GM19467 (cell line): ENCODE measurements around the gene SLC29A1.

ENCODE experiments used
- ATAC-seq: cut with Tn5 transposase; IDR thresholded peaks from one replicate; pipeline ENCODE4 v1.9.1; 2021; ENCODE audit warnings: mild to moderate bottlenecking, moderate library complexity; ENCODE audit not compliant: unreplicated experiment

The SLC29A1 gene

DNA sequence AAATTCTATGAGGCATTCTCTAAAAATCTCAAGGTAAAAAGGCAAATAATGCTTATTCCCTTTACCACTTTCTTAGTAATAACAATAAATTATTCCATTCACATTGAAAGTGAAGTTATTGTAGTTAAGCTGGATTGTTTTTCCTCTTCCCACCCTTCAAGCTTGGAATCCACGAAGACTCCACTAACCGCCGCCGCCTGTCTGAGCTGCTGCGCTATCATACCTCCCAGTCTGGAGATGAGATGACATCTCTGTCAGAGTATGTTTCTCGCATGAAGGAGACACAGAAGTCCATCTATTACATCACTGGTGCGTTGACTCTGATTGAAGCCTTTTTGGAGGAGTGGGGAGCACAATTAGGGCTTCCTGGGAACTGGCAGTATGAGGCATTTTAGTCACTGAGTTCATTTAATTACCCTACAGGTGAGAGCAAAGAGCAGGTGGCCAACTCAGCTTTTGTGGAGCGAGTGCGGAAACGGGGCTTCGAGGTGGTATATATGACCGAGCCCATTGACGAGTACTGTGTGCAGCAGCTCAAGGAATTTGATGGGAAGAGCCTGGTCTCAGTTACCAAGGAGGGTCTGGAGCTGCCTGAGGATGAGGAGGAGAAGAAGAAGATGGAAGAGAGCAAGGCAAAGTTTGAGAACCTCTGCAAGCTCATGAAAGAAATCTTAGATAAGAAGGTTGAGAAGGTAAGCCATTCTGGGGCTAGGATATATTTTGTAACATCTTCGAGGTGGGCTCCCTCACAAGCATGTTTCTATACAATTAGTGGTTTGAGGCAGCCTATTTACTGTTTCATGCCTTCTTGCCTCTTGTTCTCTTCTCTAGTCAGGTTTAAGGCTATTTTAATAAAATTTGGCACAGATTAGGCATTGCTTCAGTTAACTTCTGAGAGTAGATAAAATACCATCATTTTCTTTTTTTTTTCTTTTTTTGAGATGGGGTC, 28.5 kb downstream of the SLC29A1 start:
- no peak for ATAC-seq

DNA sequence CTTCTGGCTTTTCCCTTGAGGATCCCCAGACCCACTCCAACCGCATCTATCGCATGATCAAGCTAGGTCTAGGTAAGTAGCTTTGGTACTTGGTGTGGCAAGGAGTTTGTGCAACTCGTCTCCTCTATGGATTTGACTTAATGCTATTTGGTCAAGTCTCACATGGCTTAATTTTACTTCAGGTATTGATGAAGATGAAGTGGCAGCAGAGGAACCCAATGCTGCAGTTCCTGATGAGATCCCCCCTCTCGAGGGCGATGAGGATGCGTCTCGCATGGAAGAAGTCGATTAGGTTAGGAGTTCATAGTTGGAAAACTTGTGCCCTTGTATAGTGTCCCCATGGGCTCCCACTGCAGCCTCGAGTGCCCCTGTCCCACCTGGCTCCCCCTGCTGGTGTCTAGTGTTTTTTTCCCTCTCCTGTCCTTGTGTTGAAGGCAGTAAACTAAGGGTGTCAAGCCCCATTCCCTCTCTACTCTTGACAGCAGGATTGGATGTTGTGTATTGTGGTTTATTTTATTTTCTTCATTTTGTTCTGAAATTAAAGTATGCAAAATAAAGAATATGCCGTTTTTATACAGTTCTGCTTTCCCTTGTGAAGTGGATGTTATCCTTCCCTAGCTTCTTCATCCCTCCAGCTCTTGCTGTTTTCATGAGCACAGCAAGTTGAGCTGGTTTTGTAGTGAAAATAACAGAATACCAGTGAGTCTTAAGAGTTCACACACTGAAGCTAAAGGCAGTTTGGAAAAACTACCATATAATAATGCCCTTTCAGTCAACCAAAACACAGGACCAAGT, 30.1 kb downstream of the SLC29A1 start:
- ATAC-seq = no peak

DNA sequence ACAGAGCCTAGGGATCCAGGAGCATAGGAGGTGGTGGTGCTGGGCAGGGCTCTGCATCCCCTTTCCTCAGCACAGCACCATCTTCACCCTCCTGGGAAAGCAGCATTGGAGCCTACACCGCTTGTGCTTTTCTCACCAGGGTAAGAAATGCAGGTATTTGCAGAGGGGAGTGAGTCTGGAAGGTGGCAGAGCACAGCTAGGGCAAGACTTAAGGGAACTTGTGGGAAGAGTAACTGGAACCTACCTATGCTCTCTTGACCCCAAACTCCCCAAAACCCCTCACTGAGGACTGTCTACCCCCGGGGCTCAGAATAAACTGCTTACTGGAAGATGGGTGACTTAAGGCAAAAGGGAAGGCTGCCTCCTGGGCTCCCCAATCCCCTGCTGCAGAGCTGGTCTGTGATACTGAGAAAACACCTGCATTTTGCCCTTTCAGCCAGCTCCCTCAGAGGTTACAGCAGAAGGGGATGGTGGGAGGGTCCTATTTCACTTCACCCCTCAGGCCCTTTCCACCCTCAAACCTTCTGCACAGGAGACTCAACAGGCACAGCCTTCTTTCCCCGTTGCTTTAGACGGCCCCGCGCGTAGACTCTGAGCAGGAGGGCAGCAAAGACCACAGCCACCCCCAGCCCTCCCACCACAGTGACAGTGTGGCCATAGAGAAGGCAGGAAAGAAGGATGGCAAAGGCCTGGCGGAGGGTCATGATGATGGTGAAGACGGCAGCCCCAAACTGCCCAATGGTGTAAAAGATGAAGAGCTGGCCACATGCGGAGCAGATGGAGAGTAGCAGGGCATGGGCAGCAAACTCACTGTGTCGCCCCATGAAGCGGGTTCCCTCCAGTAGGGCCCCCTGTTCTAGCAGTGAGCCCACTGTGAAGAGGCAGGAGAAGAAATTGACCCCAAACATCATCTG, 31.1 kb downstream of the SLC29A1 start:
- ATAC-seq = no peak

DNA sequence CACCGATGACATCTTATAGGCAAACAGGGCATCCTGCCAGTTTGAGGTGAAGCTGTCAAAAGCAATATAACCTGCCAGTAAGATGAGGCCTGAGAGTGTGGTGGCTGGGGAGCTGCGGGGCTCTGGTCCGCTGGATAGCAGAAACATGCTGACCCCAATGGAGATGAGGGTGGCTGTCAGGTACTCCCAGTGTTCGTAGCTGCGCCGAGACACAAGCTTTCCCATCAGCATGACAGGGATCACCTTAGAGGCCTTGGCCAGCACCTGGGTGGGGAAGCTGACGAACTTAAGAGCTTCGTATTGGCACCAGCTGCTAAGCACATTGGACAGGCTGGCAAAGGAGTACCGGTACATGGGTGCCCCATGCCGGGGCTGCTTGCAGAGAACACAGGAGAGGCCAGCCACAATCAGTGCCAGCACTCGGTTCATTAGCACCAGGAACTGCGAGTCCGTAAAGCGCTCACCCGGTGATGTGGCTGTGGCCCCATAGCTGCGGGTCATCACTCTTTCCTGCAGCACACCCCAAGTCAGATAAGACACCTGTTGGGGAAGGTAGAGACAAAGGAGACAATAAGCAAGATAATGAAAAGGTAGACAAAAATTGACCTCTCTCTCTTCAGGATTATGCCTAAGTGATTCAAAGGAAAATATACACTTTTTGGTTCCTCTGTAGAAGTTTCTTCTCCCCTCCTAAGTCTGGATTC, 31.9 kb downstream of the SLC29A1 start:
- ATAC-seq = no peak

DNA sequence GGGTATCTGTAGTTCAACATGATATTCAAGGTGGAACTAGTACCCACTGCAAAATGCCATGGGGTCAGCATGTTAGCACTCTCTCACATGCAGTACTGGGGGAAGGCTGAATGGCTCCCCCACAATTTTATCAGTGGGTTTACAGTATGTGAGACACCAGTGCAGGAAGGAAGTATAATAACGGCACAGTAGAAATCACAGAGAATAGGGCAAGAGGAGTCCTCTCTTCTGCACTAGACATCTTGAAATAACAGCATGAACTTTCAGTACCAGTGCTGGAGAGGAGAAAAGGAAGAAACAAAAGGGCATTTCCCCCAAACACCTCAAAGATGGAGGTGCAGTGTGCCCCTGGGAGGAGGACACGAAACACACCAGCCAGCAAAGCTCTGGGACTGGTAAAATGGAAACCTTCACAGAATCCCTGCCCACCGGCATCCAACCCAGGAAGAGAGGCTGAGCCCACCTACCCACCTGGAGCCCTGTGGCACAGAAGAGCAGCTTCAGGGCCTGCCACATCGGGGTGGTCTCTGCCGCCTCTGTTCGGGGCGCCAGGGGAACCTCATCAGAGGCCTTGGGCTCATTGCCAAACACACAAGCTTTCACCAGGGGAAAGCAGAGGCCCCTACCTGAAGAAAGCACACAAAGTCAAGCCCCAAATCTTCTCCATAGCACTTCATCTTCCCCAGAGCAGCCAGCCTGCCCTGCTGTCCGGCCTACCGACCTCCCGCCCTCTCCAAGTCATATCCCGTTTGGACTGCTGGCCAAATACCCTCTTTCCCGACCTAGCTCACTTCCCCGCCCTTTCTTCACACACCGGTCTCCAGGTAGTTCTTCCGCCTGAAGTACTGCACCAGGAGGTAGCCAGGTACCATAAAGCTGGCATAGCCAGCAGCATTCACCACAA, 32.7 kb downstream of the SLC29A1 start:
- ATAC-seq = no peak

DNA sequence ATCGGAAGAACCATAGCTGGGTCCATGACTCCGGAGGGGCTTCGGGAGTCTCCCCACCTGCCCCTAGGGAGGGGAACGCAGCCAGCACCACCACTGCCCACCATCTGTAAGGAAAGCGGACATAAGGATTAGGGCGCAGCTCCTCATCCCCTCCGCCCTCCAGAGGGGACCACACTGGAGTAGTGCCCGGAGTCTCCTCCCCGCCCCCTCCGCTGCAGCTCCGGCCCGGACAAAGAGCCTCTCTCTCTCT, 33.3 kb downstream of the SLC29A1 start:
- ATAC-seq = no peak

DNA sequence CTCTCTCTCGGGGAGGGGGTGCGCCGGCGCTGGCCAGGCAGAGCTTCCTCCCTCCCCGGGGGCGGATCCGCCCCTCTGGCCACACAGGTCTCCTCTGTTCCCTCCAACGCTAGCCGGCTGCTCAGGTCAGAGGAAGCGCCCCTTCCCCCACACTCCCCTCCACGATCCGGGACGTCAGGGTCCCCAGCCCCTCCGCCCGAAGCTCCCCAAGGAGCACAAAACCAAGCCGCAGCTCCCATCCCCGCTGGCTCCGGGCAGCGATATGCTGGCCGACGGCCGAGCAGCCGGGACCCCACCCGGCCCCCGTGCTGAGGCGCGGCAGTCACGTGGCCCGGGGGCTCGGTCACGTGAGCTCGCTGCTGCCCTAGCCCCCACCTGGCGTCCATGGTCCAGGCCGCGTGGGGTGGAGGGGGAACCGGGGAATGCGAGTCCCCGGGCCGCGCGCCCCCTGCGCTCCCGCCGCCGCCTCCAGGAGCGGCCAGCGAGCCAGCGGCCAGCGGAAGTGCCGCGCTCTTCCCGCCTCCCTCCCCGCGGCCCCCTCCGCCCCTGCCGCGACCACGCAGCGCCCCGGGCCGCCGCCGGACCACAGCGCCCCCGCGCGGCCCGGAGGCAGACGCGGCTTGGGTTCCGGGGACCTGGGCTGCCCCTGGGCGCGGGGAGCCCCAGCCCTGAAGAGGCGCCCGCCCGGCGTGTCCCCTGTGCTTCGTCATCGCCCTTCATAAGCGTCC, 33.8 kb downstream of the SLC29A1 start, which contains the start of gene SLC35B2:
TSS of gene SLC35B2 (minus strand) at position 504 of the 728 bp plus-strand sequence. CDS start at position 386, 118 bp downstream.
- peak; percentile 44 for ATAC-seq

DNA sequence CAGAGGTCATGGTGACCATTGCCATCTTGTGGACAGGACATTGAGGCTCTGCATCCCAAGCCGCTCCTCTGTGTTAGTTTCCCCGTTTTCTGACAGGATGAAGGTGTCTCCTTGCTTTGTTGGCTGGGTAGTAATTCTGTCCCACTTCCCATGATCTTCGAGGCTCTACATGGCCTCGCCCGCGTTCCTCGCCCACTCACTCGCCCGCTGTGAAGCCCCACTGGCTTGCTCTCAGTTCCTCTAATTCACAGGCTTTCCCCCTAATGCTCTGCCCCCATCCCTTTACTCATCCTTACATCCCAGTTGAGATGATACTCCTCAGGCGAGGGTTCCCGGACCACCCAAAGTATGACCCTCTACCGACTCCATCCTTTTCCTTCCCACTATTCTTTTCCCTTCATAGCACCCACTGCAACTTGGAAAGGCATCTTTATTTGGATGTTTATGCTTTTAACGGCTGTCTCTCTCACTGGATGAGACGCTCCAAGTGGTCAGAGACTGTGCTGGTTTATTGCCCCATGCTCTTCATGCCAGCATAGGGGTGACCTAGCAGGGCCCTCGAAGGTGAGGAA, 34.4 kb downstream of the SLC29A1 start:
- ATAC-seq = peak; percentile 7

DNA sequence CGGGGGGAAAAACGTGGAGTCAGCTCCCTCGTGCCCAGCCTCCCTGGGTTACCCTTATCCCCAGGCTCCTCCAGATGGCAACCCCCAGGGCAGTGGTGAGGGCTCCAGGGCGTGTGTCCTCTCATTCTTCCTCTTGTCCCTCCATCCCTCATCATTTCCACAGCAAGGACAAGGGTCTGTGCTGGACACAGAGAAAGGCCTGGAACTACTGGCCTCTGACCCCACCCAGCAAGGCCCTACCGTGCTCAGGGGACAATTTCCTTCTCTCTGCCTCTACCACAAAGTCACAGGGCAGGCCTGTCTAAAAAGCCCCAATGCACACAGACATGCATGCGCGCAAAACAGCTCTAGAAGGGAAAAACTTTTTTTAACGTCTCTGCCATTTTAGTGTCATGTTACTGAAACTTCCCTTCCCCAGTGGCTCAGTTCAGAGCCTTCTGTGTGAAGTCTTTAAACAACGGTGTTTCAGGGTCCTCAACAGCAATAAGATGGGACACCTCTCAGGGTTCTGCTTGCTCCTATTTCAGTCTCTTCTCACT, 35.0 kb downstream of the SLC29A1 start:
- ATAC-seq = no peak

DNA sequence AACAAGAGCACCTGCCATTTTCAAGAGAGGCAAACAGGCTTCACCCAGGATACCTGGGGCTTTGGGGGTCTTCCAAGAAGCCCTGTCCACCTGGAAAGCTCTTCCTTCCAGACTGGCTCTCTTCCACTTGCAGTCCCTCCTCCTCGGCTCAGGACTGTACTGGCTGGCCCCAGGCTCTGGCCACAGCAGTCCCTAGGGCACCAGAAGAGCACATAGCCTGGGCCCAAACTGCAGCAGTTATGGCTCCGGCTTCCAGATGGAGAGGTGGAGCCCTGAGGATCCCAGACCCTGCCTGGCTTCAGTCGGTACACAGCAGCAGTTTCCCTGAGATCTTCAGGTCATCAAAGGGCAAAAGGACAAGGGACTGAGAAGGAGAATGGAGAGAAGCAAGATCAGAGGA, 35.5 kb downstream of the SLC29A1 start:
- ATAC-seq = no peak

DNA sequence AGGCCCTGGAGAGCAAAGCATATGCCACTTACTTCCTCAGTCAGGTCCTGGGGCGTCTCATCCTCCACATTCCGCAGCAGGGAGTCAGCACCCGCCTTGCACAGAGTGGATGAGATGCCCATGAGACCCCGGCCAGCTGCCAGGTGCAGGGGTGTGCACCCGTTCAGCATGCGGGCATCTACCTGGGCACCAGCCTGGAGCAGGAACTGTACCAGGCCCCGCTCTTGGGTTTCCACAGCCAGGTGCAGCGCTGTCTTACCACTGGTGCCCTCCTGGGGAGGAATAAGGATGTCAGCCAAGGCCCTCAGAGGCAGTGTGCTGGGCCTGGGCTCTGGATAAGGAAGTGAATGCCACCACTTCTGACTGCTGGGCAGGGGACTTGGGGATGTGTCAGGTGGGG, 36.6 kb downstream of the SLC29A1 start:
- no peak for ATAC-seq

DNA sequence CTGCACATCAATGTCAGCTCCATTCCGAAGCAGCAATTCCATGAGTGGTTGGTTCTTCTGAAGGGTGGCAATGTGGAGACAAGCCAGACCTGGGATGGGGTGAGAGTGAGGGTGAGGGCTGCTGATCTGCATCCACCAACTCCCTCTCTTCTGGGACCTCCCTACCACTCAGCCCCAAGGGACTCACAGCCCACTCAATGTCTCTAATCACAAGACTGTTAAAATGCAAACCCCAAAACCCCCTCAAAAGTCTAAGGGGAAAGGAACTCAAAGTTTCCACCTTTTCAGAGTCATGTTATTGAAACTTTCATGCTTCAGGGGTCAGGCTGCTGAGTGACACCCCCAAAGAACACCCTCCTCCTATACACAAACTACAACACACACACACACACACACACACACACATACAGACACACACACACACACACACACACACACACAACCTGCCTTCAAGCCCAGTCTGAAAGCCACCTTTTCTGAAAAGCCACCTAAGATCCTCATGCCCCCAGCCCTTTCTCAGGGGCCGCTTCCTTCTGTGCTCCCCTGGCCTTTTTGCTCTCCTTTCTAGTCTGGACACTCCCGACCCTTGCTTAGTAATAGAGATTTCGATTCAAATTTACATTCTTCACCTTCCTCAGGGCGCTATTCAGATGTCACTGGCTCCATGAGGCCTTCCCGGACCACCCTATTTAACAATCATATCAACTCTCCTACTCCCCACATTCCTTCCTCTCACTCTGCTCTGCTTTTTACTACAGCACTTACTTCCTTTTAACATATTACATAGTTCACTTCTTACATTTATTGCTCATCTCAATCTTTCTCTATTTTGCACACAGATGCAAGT, 37.3 kb downstream of the SLC29A1 start:
- no peak for ATAC-seq

DNA sequence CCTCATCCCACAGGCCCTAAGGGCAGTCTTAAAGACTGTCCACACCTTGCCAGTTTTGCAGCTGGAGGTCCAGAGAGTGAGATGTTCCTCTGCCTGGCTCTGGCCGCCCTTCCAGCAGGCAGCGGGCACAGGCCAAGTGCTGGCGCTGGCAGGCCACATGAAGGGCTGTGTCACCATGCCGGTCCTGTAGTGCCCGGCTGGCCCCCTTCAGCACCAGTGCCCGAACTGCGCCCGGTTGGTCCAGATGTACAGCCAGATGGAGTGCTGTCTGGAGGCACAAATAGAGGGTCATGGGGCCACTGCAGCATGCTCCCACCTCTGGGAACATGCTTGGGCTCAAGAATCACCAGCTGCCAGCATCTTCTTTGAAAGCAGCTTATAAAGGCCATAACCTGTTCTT, 38.2 kb downstream of the SLC29A1 start:
- no peak for ATAC-seq

DNA sequence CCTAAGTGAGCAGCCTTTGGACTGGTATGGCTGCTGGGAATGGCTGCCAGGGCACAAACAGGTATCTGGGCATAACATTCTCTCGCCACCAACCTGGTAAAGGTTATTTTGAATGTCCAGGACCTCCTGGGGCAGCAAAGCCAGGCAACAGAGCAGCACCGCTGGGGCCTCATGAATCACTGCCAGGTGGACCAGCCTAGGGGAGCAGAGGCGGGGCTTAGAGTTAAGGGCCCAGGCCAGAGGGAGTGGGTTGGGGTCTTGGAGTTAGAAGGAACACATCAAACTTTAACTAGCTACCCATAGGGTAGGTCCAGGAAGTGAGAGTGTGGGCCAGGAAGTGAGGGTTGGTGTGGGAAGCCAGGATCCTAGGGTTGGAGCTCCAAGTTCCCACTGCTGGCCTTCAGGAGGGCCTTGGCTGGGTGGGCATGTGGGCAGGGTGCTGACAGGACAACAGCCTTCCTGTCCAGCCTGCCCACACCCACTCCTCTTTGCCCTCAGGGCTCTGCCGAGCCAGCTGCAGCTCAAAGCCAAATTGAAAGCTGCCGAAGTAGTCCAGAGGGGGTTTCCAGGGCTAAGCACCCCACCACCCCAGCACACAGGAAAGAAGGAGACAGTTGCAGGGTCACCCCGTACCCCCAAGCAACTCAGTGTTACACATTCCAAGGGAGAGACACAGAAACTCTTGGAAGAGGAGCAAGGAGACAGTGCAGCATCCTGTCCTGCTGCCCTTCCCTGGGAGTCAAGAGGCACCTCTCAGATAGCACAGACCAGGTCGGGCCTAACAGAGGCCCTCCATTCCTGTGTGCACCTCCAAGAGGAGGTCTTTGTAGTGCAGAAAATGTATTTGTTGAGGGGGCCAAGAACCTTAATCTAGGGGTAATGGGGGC, 39.3 kb downstream of the SLC29A1 start:
- no peak for ATAC-seq

DNA sequence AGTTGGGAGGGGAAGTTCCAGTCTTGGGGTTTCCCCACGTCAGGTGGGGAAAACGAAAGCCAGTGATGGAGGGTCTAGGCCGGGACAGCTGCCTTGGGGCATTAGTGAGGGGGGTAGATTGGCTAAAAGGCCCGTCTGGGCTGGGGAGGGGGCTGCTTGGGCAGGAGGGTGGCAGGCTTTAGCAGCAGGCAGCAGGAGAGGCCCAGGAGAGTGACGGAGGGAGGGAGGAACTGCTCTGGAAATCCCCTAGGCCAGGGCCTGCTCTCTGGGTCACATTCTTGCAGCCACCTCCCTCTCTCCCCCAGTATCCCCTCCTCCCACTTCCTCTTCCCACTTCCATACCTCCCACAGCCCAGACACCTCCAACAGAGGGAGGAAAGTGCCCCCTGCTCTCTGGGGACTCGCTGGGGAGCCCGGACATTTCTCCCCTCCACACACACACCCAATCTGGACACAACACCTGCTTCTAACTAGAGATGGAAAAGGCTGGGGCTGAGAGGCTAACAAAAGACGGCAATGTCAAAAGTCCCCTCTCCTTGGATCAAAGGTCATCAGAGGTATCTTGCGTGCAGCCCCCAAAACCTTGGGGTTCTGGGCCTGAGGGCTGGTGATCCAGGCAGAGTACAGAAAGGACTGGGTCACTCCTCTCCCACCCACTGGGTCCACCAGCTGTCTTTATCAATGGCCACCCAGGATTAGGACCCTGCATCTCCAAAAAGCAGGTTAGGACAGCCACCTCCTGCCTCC, 40.1 kb downstream of the SLC29A1 start:
- no peak for ATAC-seq
